Measurements from ENCODE around the gene HMGCL.

- TF ChIP-seq CTCF (conservative IDR thresholded peaks at IDR 0.05; ENCODE audit: low read length), result no peak
- no peak for TF ChIP-seq EZH2phosphoT487 (IDR thresholded peaks at IDR 0.05; ENCODE audit: borderline replicate concordance)
These were observed 52.4 kb downstream of the HMGCL start for GRCh38 chr1:23772854-23773242.
